Measurements from ENCODE around the gene HOXB4.

HOXB4 gene

DNA sequence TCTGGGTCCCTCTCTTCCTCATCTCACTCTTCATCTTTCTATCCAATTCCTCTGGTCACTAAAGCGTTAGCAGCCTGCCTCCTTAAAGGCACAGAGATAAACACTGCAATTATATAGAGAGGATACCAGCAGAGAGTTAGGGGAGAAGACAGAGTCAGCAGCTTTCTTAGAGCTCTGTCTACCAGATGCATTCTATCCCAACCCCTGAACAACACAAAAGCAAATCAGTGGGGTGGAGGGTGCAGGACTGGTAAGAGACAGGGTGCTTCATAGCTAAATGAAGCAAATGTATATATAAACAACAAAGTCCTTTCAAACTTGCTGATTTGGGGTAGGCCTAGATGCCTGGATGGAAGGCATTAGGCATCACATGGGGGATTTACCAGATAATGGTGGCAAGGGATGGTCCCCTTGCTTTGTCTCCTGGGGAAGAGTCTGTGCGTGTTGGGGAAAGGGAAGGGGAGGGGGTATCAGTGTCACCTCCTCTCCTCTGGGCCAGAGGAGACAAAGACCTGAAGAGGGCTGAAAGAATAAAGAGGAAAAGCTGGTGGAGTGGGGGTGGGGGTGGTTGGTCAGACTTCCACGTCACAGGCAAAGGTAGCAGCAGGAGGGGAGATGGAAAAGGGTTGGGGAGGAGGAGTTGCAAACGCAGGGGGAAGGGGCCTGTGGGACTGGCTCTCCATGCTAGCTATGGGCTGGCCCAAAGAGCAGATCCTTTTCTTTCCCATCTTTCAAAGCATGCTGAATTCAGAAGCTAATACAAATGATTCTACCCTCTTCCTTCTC is 12.0 kb downstream of the HOXB4 start:
- intact Hi-C loops (cut with DNase I): no loop called here
- no peak for DNase-seq

DNA sequence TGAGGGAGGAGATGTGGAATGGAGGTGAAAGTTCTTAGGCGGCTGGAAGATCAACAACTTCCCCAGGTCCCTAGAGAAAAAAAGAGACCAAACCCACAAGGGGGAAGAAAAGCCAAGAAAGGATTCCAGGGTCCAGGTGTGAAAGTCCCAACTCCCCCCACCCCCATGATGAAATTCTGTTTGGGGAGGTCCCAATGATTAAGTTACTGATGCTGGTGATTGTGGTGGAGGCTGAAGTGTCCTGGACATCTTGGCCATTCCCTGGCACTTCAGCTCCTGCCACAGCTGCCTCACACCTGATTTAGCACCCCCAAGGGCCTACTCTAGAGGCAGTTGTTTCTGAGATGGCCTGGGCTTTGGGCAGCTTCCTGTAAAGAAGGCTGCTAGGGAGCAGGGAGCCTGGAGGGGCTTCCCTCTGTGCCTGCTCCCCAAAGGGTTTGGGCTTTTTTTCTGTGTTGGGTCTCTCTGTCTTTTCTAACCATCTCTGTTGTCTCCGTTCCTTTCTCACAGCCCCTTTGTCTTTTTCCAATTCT is 13.1 kb downstream of the HOXB4 start:
- no peak for DNase-seq
- intact Hi-C loops (cut with DNase I): no loop called here

DNA sequence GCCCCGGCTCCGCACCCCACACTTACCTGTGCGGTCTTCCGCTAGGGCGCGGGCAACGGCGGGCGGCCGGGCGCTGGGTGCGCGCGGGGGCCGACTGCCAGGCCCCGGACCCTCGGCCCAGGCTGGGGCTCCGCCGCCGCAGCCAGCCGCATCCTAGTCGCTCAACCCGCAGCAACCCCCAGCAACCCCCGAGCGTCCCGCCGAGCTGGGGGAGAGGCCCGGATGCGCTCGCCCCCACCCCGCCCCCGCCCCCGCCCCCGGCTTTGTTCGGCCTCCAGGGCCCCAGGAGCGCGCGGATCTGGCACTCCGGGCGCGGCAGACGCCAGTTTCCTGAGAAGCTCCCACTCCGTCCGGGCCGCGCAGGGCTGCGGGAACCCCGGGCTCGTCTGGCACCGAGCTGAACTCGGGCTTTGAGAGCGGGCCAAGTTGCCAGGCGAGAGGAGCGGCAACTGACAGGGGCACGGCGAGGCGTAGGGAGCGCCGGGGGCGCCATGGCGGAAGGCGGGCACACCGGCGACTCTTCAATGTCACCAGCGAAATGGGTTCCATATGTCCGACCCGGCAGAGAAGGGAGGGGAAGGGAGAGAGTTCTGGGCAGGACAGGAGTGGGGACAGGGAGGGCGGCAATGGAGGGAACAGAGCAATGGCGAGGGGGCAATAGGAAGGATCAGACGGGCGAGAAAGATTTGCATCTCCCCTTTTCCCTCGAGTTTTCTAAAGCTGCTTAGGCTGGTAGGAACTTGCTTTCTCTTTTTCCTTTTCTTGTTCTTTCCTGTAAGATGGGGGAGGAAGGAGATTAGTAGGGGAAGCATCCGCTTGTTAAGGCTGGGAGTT is 13.7 kb downstream of the HOXB4 start:
- intact Hi-C loops (cut with DNase I): no loop called here
- DNase-seq: no peak

DNA sequence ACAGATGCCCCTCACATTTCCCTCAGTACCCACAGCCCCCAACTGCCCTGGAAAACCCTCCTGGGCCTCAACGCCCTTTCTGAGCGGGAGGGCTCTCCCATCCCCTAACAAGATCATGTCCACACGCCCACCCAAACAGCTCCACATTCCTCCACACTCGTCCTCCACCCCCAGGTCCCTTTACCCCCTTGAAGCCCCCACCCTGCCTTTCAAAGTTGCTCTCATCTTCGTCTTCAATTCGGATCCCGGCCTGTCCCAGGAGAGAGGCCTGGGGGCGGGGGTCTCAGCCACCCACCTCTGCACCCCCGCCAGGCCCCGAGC is 14.3 kb downstream of the HOXB4 start:
- no peak for DNase-seq

DNA sequence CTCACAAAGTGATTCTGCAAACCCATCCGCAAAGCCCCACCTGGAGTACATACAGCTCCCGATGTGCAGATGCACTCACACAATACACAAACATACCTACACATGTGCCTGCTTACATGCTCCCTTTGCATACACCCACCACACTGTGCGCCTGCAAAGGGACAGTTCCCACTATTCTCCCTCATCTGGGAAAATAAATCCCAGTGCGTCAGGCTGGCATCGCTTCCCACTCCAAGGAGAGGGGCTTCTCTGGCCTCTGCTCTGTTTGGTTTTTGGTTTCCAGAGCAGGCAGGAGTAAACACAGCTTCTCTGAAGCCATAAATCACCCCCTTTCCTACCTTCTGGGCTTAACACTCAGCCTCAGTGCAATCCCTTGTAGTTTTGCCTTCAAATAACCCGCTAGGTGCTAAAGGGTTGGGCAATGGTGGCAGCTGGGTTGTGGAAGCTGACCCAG is 14.7 kb downstream of the HOXB4 start:
- no peak for DNase-seq
- intact Hi-C loops (cut with DNase I): no loop called here

More for the DNA sequence above, 14.3 kb downstream of the HOXB4 start:
- intact Hi-C loops (cut with DNase I): no loop called here

DNA sequence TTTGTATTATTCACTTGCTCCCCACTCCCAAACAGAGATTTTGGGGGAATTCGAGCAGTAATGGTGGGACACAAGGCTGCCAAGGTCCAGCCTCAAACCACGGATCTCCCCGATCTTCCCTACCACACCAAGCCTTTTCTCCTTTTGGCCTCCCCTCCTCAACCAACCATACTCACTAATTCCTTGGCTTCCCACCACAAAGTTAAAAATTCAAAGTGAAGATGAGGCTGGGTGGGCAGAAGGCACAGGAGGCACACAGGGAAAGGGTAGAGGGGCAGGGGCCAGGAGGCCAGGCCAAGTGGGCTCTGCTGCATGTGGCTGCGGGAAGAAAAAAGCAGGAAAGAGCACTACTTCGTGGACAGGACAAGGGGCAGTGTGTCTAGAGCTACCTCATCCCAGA is 15.2 kb downstream of the HOXB4 start:
- intact Hi-C loops (cut with DNase I): no loop called here
- DNase-seq: no peak

- DNase-seq: no peak
- intact Hi-C loops (cut with DNase I): no loop called here
Measured at GRCh38 chr17:48561884-48562810, 16.0 kb downstream of the HOXB4 start.

DNA sequence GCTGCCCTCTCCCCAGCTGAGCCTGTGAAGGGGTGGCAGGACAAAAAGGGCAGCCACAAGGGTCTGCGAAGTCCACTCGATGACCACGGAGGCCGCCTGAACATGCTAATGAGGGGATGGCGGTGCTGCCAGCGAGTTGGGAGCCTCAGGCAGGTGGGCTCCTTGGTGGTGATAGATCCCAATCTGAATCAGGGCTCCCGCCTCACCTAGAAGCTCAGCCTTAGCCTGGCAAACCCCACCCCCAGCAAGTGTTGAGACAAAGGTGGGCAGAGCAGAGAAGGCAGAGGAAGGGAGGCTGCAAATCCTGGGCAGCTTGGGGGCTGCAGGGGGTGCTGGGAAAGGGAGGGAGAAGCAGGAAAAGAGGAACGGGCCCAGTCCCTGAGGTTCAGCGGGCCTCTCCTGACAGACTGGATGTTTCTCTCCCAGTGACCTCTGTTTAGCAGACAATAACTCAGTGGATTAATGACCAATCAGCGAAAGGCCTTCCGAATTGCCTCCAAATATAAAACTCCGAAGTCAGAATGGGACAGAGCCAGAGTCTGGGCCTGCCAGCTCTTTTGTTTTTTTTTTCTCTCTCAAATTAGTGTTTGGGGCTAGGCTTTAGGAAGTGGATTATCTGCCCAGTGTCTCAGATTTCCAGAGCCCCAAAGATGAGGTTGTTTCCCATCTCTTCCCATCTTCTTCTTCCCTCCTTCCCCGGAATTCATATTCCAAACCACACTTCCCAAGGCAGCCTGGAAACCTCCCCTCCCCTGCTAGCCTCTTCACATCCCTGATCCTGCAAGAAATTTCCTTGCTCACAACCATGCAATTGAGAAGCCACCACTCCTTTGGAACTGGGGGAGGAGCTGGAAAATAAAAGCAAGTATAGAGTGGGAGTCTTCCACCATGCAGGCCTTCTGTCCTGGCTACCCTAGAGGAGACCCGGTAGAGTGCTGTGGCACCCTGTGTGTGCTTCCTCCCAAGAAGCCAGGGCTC is 18.0 kb downstream of the HOXB4 start:
- intact Hi-C loops (cut with DNase I): no loop called here
- no peak for DNase-seq

GRCh38 chr17:48559122-48559839 is 18.9 kb downstream of the HOXB4 start:
- intact Hi-C loops (cut with DNase I): no loop called here
- DNase-seq: no peak

- DNase-seq: no peak
- intact Hi-C loops (cut with DNase I): no loop called here
Measured at GRCh38 chr17:48558831-48559121, 19.4 kb downstream of the HOXB4 start.

DNA sequence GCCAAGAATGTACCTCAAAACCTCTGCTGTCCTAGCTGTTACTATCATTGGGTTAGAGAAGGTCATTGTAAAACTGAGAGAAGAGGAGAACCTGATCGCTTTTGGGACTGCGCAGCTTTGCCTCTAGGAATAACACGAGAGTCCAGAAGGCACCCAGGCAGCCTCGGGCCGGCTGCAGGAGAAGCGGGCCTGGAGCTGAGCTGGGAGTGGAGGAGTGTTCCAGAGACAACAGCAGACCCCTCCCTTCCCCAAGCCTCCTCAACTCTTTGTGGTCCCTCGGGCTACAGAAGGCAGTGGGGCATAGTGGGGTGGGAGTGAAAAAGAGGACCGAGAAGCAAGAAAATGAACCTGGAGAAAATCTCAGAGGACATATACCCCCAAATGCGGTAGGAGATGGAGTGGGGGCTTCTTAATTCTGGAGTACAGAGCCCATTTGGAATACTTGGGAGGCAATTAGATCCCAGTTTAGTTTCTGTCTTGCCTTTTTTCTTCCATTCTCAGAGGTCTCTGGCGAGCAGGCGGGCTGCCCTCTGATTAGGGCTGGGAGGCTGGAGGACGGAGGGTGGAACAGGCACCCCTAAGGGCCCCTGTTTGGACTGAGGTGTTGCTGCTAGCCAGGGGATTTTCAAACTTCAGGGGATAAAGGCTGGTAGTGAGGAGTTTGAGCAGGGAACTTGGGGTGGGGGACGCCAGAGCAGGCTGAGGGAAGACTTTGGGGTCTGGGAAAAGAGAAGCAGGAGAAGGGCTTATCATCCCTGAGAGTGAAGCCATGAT is 19.9 kb downstream of the HOXB4 start:
- DNase-seq: no peak
- intact Hi-C loops (cut with DNase I): no loop called here

DNA sequence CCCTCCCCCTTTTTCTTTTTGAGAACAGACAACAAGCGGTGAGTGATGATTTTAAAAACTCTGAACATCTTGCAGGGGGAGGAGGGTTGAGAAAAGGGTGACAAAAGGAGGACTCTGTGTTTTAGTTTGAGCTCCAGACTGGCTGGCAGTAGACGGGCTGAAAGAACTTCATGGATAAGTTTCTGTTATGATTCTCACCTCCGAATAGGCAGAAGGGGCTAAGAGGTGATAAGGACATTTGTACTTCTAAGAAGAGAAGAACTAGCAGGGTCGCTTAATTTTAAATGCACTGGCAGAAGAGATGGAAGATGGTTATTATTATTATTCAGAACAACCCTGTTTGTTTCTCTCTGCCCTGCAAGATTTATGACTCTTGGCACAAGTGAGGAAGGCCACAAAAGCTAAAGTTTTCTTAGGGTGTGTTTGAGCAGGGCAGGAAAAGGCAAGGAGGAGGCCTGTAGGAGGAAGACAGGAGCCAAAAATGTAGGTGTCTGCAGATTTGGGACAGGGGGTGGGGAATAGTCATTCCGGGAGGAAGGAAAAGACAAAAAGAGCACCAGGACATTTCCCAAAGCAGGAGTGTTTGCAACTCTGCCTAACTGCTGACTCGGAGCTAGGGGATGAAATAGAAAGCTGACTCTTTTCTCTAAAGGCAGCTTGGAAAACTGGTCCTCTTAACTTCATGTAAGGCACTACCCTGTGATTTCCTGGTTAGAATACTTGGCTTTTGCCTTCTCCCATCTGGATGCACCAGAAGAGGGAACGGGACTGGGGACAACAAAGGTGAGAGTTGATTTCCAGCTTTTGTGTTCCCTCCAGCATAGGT is 21.4 kb downstream of the HOXB4 start:
- intact Hi-C loops (cut with DNase I): no loop called here
- DNase-seq: no peak

- DNase-seq: no peak
Measured at GRCh38 chr17:48556229-48556575, 21.9 kb downstream of the HOXB4 start.

DNA sequence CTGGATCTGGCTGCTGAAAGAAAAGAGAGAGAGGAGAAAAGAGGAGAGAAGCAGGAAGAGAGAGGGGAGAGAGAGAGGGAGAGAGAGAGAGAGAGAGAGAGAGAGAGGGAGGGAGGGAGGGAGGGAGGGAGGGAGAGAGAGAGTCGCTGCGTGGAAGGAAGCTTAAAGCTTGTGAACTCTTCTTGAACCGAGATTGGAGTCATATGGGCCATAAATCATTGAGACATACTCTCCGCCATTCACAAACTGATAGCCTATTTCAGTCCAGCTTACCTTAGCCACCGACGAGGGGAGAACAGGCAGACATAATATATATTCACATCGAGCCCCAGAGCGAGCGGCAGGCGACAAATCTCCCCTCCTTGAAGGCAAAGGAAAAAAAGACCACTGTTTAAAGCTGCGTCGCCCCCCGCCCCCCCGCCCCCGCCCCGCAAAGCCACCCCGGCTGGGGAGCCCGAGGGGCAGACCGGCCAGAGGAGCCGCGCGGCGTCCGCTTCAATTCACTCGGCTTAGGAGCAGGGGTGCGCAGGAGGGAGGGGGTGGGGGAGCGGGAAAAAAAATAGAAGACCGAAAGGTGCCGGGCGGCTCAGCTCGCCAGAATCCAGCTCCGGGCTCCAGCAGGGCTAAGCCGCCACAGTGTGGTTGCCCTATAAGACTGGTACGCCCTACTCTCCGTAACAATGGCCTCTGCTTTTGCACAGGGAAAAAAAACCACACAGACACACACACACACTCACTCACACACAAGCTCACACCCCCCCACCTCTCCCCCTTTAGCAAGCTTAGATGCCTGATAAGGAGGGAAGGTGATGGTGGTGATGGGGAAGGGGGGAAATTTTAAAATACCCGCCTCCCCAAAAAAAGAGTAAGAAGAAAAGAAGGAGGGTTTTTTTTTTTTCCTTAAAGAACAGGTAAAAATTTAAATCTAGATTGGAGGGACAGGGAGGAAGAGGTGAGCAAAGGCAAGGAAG is 22.6 kb downstream of the HOXB4 start:
- intact Hi-C loops (cut with DNase I): no loop called here
- no peak for DNase-seq

More at GRCh38 chr17:48556229-48556575, 21.9 kb downstream of the HOXB4 start:
- intact Hi-C loops (cut with DNase I): no loop called here
